K562 (cell line): ENCODE data around the gene TMED4. TPM values are rescaled to one million over a fixed set of nuclear protein-coding genes. Genes with fewer than 3 reads are reported as not detected.

ENCODE experiments used
- CEBPZ ChIP-seq: fragments of 150-350 bp; IDR thresholded peaks from 2 replicates; pipeline ENCODE4 v1.6.1; 2014; ENCODE audit warnings: low read depth, mild to moderate bottlenecking, low read length, borderline replicate concordance
- HBP1 ChIP-seq: fragments of 450-650 bp; formaldehyde crosslinking; IDR thresholded peaks from 2 replicates; pipeline ENCODE4 v1.4.0; 2022; ENCODE audit warnings: missing genetic modification characterization
- HINFP ChIP-seq: fragments of 450-650 bp; conservative IDR thresholded peaks from 2 replicates; pipeline ENCODE4 v1.6.1; 2016; ENCODE audit warnings: missing genetic modification characterization, low read depth, mild to moderate bottlenecking, control low read depth, missing compliant biosample characterization
- HNRNPH1 ChIP-seq: fragments of 200-400 bp; formaldehyde crosslinking; optimal IDR thresholded peaks from 2 replicates; pipeline ENCODE3; 2017; ENCODE audit warnings: low read depth, mild to moderate bottlenecking, low read length, moderate library complexity
- KAT2B ChIP-seq: IDR thresholded peaks from one replicate; pipeline ENCODE4 v1.6.1; 2012; ENCODE audit warnings: low read depth, mild to moderate bottlenecking, control low read depth, inconsistent platforms, low read length, moderate library complexity
- NR2C1 ChIP-seq, 2 experiments: fragments of 450-650 bp; IDR thresholded peaks; 2 replicates each; pipeline ENCODE4 v1.6.1; 2017; ENCODE audit warnings: mild to moderate bottlenecking in 2 of 2, antibody characterized with exemption in 1 of 2, inconsistent platforms in 1 of 2, missing compliant biosample characterization in 1 of 2, missing genetic modification characterization in 1 of 2
- RBM17 ChIP-seq: fragments of 200-400 bp; formaldehyde crosslinking; IDR thresholded peaks from 2 replicates; pipeline ENCODE4 v1.6.1; 2017; ENCODE audit warnings: low read depth, mild to moderate bottlenecking, low read length, borderline replicate concordance
- ZNF785 ChIP-seq: fragments of 250-450 bp; sonication (Bioruptor Pico); IDR thresholded peaks from 2 replicates; pipeline ENCODE4 v1.4.0; 2020; ENCODE audit warnings: mild to moderate bottlenecking
- polyA plus RNA-seq, 8 experiments: library from polyadenylated mRNA; depleted of rRNA in 4 of 8; stranded (reverse) in 5 of 8; unstranded in 3 of 8; fragments of >200 nt; fragmentation: Nextera tagmentation in 2 of 8; fragmentation: Illumina TruSeq in 1 of 8; extraction: Ambion mirVana in 2 of 8; extraction: Trizol in 1 of 8; gene quantifications; 2 replicates each; pipeline versions ENCODE4 v1.2.1 to v1.2.3, GENCODE V29; 2011 to 2014; ENCODE audit warnings: inconsistent platforms in 1 of 8, missing spikeins in 1 of 8
- total RNA-seq, 7 experiments: library from RNA; depleted of rRNA in 6 of 7; stranded (reverse); fragments of >200 nt in 6 of 7; fragmentation: Illumina TruSeq in 2 of 7; extraction: Trizol in 2 of 7; gene quantifications; 2 replicates each; pipeline versions ENCODE4 v1.2.1 to v1.2.3, GENCODE V29; 2011 to 2021; ENCODE audit warnings: low replicate concordance in 1 of 7

The TMED4 gene
- total and polyA plus RNA-seq, 9 of the 15 experiments (the other 6 are each of a cell fraction or from before 2014, with no cell fraction given), result 20.3 to 64.0 (median 42.1) TPM

- TF ChIP-seq ZNF785 (CRISPR knock-in tag) (no peak), HBP1 (CRISPR knock-in tag) (0 out of 2 replicates have a peak, but pooled peaks have one; percentile 80), NR2C1 (IDR thresholded peaks at IDR 0.05) (peak; percentile 24; the same call in 1 of the 2 replicates), NR2C1 (tag; IDR thresholded peaks at IDR 0.05) (peak; percentile 72), HINFP (tag) (no peak), KAT2B (no peak), CEBPZ (peak; percentile 89), RBM17 (no peak), HNRNPH1 (no peak)
These were observed 24.5 kb upstream of the TMED4 start, which contains the start of gene OGDH (continued) for GRCh38 chr7:44606341-44607140.
